Neutrophil (primary cell): ENCODE data around the gene KIF7.

ENCODE experiments used
- H3K27ac ChIP-seq: fragments of 200-600 bp; sonication (generic); 2 replicates; pipeline ENCODE4 v1.5.1; 2016; ENCODE audit warnings: mild to moderate bottlenecking, moderate library complexity
- H3K27me3 ChIP-seq: fragments of 200-600 bp; sonication (generic); 2 replicates; pipeline ENCODE4 v1.6.0; 2016; ENCODE audit warnings: mild to moderate bottlenecking
- H3K36me3 ChIP-seq: fragments of 200-600 bp; sonication (generic); 2 replicates; pipeline ENCODE4 v1.5.1; 2017
- H3K4me1 ChIP-seq, 2 experiments: fragments of 200-600 bp in 1 of 2; sonication (generic) in 1 of 2; 1 replicate in 1 of 2; 2 replicates in 1 of 2; pipeline versions ENCODE4 v1.5.1 to v1.6.1; 2013 to 2016; ENCODE audit warnings: low read depth in 1 of 2, low read length in 1 of 2, mild to moderate bottlenecking in 1 of 2, moderate library complexity in 1 of 2; ENCODE audit not compliant: control insufficient read depth in 1 of 2, insufficient read depth in 1 of 2
- H3K4me3 ChIP-seq, 2 experiments: fragments of 200-600 bp in 1 of 2; sonication (generic) in 1 of 2; 1 replicate in 1 of 2; 2 replicates in 1 of 2; pipeline ENCODE4 v1.5.1; 2013 to 2016; ENCODE audit warnings: low read depth in 1 of 2, low read length in 1 of 2, mild to moderate bottlenecking in 1 of 2, moderate library complexity in 1 of 2
- H3K9me3 ChIP-seq: fragments of 200-600 bp; sonication (generic); 2 replicates; pipeline ENCODE4 v1.5.1; 2016
- TF ChIP-seq, protein P1 (sequence below): fragments of 200-600 bp; sonication (generic); IDR thresholded peaks from 2 replicates; pipeline ENCODE4 v1.5.1; 2016; ENCODE audit warnings: antibody characterized with exemption

KIF7 gene

GRCh38 chr15:89640245-89640644, 15.0 kb downstream of the KIF7 start:
- H3K9me3 ChIP-seq = no peaks in the 10 kb centered on the region
- no peaks in the 10 kb centered on the region for H3K36me3 ChIP-seq
- H3K4me3 ChIP-seq = no peak overlapping the region
- TF ChIP-seq, protein P1, sequence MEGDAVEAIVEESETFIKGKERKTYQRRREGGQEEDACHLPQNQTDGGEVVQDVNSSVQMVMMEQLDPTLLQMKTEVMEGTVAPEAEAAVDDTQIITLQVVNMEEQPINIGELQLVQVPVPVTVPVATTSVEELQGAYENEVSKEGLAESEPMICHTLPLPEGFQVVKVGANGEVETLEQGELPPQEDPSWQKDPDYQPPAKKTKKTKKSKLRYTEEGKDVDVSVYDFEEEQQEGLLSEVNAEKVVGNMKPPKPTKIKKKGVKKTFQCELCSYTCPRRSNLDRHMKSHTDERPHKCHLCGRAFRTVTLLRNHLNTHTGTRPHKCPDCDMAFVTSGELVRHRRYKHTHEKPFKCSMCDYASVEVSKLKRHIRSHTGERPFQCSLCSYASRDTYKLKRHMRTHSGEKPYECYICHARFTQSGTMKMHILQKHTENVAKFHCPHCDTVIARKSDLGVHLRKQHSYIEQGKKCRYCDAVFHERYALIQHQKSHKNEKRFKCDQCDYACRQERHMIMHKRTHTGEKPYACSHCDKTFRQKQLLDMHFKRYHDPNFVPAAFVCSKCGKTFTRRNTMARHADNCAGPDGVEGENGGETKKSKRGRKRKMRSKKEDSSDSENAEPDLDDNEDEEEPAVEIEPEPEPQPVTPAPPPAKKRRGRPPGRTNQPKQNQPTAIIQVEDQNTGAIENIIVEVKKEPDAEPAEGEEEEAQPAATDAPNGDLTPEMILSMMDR = no peak
- H3K27ac ChIP-seq = no peak overlapping the region
- H3K4me1 ChIP-seq = no peaks in the 10 kb centered on the region
- no peaks in the 10 kb centered on the region for H3K27me3 ChIP-seq

DNA sequence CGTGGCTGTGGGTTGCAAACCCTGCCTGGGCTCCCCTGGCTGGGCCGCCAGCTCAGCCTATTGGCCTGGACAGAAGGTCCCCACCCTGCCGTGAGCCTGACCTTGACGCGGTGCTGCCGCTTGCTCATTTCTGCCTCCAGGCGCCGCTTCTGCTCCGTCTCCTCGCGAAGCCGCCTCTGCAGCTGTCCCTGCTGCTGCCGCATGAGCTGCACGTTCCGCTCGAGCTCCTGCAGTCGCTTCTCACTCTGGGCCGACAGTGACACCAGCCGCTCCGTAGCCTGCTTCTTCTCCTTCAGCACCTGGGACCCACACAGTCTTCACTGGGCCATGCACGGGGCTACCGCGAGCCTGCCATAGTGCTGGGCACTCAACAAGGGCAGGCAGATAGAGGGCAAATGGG, 21.7 kb downstream of the KIF7 start:
- Histone ChIP-seq H3K9me3 (no peaks in the 10 kb centered on the region), H3K4me3 (no peak overlapping the region), H3K27me3 (no peaks in the 10 kb centered on the region), H3K27ac (no peak overlapping the region), H3K4me1 (no peaks in the 10 kb centered on the region), H3K36me3 (peaks cover 30% of the 10 kb centered on the region)
- TF ChIP-seq, protein P1 = no peak

DNA sequence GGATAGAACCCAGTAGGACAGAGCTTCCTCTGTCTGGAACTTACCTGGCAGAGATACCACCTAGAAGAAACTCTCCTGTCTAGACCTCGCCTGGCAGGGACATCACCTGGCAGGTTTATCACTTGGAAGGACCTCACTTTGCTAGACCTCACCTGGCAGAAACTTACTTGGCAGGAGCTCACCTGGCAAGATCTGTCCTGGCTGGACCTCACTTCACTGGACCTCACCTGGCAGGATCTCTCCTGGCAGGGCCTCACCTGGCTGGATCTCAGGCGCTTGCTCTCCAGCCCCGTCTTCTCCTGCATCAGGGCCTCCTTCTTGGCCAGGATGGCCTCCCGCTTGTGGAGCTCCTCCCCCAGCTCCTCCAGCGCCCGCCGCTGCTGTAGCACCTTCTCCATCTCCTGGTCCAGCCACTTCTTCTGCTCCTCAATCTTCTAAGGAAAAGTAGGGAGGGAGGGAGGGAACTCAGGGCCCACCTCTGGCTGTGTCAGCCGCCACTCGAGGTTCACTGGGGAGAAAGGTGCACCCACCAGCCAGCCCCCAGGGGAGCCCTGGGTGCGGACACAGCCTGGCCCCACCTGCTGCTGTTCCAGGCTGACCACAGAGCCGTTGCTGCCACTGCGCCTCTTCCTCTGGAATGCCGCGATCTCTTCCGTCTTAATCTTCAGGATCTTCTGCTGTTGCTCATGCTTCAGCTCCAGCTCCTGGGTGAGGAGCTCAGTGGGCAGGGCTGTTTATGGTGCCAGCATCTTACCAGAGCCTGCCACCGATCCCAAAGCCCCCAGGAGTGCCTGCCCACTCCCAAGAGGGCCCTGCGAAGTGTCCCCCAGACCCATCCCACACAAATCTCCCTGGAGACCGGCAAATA, 22.5 kb downstream of the KIF7 start:
- H3K4me1 ChIP-seq = no peaks in the 10 kb centered on the region
- no peak overlapping the region for H3K27ac ChIP-seq
- H3K4me3 ChIP-seq = no peak overlapping the region
- TF ChIP-seq, protein P1 = no peak
- peaks cover 38% of the 10 kb centered on the region for H3K36me3 ChIP-seq
- H3K27me3 ChIP-seq = no peaks in the 10 kb centered on the region
- no peaks in the 10 kb centered on the region for H3K9me3 ChIP-seq

DNA sequence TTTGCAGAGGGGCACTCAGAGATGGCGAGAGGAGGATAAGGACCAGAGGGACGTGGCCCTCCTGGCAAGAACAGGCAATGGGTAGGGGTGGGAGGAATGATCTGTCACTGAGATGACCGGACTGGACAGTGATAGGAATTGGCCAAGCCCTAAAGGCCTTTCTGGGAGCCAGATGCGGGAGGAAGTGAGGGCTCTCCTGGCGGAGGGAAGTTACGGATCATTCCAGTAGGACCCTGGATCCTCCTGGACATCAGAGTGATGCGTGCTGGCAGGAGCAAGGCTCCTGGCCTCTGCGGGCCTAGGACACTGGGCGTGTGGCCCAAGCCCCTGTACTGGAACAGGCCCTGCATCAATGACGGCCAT, 23.4 kb downstream of the KIF7 start:
- H3K4me3 ChIP-seq = no peak overlapping the region
- H3K36me3 ChIP-seq = peaks cover 47% of the 10 kb centered on the region

GRCh38 chr15:89630974-89631901, 24.0 kb downstream of the KIF7 start:
- TF ChIP-seq, protein P1 = no peak
- H3K4me1 ChIP-seq = no peaks in the 10 kb centered on the region
- no peaks in the 10 kb centered on the region for H3K27me3 ChIP-seq
- H3K4me3 ChIP-seq = no peak overlapping the region
- H3K36me3 ChIP-seq = peaks cover 53% of the 10 kb centered on the region
- no peak overlapping the region for H3K27ac ChIP-seq
- no peaks in the 10 kb centered on the region for H3K9me3 ChIP-seq

More for the DNA sequence above, 23.4 kb downstream of the KIF7 start:
- TF ChIP-seq, protein P1 = no peak
- H3K9me3 ChIP-seq = no peaks in the 10 kb centered on the region
- no peaks in the 10 kb centered on the region for H3K4me1 ChIP-seq
- H3K27me3 ChIP-seq = no peaks in the 10 kb centered on the region
- H3K27ac ChIP-seq = no peak overlapping the region
